AG09319 (cell line): ENCODE measurements around the gene MIEN1.

ENCODE experiments used
- DNase-seq: peaks from one replicate; pipeline ENCODE4 v3.0.0-alpha.2; 2010; ENCODE audit warnings: low read depth; ENCODE audit errors: extremely low read depth
- TF ChIP-seq, protein P1 (sequence below): IDR thresholded peaks from 2 replicates; pipeline ENCODE4 v1.5.1; 2011; ENCODE audit warnings: low read depth, mild to moderate bottlenecking, inconsistent platforms, low read length, moderate library complexity

MIEN1 gene

DNA sequence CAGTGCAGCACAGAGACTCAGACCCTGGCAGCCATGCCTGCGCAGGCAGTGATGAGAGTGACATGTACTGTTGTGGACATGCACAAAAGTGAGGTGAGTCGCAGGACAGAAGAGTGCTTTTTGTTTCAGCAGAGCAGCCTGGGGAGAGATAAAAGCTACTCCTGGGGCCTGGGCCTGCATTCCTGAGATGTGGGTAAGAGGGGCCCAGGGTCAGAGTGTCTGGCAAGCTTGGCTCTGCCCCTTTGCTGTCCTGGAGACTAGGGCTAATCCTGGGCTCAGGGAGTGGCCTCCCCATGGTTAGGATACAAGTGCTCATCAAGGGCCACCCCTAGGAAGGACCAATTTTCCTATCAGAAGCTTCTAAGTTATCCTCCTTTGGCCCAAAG is 35.2 kb downstream of the MIEN1 start:
- TF ChIP-seq, protein P1, sequence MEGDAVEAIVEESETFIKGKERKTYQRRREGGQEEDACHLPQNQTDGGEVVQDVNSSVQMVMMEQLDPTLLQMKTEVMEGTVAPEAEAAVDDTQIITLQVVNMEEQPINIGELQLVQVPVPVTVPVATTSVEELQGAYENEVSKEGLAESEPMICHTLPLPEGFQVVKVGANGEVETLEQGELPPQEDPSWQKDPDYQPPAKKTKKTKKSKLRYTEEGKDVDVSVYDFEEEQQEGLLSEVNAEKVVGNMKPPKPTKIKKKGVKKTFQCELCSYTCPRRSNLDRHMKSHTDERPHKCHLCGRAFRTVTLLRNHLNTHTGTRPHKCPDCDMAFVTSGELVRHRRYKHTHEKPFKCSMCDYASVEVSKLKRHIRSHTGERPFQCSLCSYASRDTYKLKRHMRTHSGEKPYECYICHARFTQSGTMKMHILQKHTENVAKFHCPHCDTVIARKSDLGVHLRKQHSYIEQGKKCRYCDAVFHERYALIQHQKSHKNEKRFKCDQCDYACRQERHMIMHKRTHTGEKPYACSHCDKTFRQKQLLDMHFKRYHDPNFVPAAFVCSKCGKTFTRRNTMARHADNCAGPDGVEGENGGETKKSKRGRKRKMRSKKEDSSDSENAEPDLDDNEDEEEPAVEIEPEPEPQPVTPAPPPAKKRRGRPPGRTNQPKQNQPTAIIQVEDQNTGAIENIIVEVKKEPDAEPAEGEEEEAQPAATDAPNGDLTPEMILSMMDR: no peak
- no peak for DNase-seq

DNA sequence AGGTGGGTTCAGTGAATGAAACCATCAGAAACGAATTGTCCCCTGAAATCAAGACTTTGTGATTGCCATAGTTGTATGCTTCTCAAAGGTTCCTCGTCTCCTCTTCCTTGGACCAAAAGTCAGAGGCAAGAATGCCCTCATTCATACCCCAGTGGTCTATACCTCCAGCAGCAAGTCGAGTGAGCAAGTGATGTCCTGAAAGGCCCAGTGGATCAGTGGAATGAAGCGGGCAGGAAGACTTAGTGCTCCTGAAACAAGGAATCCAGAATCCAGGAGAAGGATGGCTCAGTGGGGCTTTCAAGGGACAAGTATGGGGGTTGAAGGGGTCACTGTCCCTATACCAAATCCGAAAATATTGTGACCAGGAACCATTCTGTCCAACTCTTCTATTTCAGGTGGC is 35.7 kb downstream of the MIEN1 start:
- TF ChIP-seq, protein P1: no peak
- no peak for DNase-seq

DNA sequence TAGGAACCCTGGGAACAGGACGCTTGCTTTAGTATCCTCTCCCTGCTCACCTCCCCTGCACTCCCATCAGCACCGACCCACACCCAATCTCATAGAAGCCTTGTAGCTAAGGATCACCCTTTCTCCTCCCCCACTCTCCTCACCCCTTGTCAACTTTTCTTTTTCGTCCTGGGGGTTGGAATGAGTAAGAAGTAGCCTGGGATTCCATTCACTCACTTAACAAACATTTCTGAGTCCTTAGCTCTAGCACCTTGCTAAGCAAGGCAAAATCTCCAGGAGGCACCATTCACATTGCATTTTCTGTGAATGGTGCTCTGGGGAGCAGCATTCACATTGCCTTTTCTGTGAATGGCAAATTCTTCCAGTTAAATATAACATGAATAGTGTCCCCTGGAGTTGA is 41.4 kb downstream of the MIEN1 start:
- TF ChIP-seq, protein P1: no peak

DNA sequence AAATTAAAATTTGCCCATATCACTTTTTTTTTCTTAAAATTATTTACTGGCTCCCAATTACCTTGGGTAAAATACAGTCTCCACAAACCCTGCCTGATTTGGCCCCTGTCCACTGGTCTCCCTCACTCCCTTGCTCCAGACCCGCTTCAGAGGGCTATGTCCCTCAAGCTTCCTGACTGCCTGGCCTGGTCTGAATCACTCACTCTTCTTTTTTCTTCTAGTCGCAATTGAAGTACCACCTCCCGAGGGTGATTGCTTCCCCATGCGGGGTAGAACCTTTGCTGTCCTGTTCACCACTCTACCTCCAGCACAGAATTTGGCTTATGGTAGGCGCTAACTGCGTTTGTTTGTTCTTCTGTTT is 41.9 kb downstream of the MIEN1 start:
- TF ChIP-seq, protein P1: no peak
- DNase-seq: no peak

More for the DNA sequence above, 41.4 kb downstream of the MIEN1 start:
- no peak for DNase-seq

DNA sequence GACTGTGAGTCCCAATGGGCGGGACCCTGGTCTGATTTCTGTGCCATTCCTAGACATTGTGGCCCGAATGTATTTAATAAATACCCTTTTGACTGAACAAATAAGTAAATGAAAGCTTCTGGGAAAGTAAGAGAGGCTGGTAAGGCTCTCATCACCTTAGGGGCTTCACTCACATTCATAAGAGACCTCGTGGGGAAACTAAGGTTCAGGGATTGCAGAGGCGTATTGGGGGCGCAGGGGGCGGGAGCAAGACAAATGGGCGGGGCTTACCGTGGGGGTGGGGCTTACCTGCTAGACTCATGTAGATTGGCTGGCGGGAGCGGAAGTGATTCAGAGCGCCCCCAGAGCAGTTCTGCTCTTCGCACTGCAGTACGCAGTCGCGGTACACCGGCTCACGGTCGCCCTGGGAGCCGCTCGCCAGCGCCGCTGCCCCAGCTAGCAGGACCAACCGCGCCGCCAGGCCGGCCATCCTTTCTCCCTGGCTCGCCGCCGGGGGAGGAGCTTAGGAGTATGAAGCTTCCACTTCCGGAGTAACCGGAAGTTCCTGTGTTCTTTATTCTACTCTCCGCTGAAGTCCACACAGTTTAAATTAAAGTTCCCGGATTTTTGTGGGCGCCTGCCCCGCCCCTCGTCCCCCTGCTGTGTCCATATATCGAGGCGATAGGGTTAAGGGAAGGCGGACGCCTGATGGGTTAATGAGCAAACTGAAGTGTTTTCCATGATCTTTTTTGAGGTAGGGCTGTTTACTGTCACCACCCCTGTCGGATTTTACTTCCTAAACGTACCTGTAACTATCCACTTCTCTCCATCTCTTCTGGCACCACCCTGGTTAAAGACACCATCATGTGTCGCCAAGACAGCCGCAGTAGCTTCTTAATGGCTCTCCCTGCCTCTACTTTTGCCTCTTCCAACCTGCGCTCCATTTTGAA is 42.5 kb downstream of the MIEN1 start, which contains the start of gene PGAP3:
Gene PGAP3, minus strand, starts transcription at position 512 of the 929 bp plus-strand sequence. Its CDS starts 43 bp downstream, at position 469.
- DNase-seq: peak; percentile 60
- TF ChIP-seq, protein P1: peak; percentile 3

DNA sequence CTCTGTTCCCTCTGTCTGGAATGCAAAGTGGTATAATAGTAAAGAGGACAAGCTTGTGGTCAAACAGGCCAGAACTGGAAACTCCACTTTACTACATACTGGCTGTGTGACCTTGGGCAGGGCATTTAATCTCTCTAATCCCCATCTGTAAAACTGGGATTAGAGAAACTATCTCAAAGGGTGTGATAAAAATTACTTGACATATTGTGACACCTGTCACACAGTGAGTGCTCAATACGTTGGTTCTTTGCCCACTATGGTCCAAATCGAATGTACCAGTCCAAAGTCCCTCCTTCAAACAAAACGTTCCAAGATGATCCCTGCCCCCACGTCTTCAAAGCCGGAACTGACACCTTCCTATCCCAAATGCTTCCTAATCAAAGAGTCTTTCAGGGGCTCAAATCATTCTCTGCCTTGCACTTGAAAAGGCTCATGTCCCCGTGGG is 43.2 kb downstream of the MIEN1 start:
- no peak for DNase-seq
- TF ChIP-seq, protein P1: no peak
